ENCODE measurements around the gene GPBP1. TPM values are rescaled to one million over a fixed set of nuclear protein-coding genes. Genes with fewer than 3 reads are reported as not detected.
A peak's percentile ranks its signal among the peaks of the same experiment; 100 is the strongest.

The GPBP1 gene
- total RNA-seq, 1 experiment from 2014 or later, result 112 TPM

DNA sequence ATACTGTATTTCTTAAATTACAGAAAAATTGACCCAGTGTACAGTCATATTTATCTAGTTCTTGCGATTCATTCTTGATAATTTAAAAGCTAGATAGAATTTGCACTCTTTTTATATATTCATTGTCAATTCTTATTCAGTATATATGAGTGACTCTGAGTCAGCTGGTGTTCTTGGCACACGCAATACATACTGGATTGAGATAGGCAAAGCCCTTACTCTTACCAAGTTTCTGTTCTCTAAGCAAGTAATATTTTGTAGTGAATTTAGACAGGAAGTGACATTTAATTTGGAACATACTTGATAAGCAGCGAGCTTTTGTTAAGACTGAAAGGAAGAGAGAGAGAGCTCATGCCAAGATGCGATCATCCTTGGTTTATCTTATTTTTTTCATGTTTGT, 57.7 kb downstream of the GPBP1 start:
- H2BK15ac ChIP-seq (ENCODE audit: low read depth, low read length), result no peak overlapping the region
- Mint-ChIP-seq H3K9me3 (peaks cover 5% of the 10 kb centered on the region in 2 experiments; a peak in 3 of 5 replicates), H3K4me3 (no peak overlapping the region), H3K27ac (peak overlapping the region in 2 of 3 experiments; percentile 37 to 72; a peak in 3 of 7 replicates), H3K4me1 (peaks cover 12 to 15% of the 10 kb centered on the region in 2 experiments), H3K36me3 (ENCODE audit: insufficient read depth in 1 of 3, low read depth in 3 of 3) (peaks cover 42 to 62% (median 54%) of the 10 kb centered on the region in 3 experiments), H3K27me3 (ENCODE audit: low read depth) (no peaks in the 10 kb centered on the region)
- no peak overlapping the region for H3K14ac ChIP-seq (ENCODE audit: insufficient read depth, low read length)
- H3K9ac ChIP-seq (ENCODE audit: extremely low read depth, insufficient read length, low read length), result no peak overlapping the region
- no peak overlapping the region for H3K27ac ChIP-seq (ENCODE audit: insufficient read length, low read depth, low read length)
- no peak overlapping the region for H3K4me2 ChIP-seq (ENCODE audit: insufficient read depth, insufficient read length, low read length)
- no peak for TF ChIP-seq CTCF (conservative IDR thresholded peaks at IDR 0.05)
- no peak overlapping the region for H2BK5ac ChIP-seq (ENCODE audit: insufficient read length, low read length)
- no peak overlapping the region for H4K91ac ChIP-seq (ENCODE audit: insufficient read length, low read depth, low read length)
- peaks cover 3% of the 10 kb centered on the region; the same call in 1 of the 2 replicates for H3K79me2 ChIP-seq (ENCODE audit: insufficient read depth, low read length)
- H3K23me2 ChIP-seq (ENCODE audit: insufficient read length, low read depth, low read length, poor library complexity, severe bottlenecking), result no peaks in the 10 kb centered on the region
- no peaks in the 10 kb centered on the region for H3K27me3 ChIP-seq (ENCODE audit: insufficient read depth, low read length)
- H2AFZ ChIP-seq (ENCODE audit: low read length), result no peak overlapping the region
- no peak overlapping the region for H2AK5ac ChIP-seq (ENCODE audit: insufficient read length, low read length)
- no peak overlapping the region for H4K8ac ChIP-seq (replicated peaks; ENCODE audit: insufficient read length, low read depth, low read length)
- WGBS (ENCODE audit: extremely low coverage, insufficient read length, low lambda C conversion rate), result no CpG with 5 or more reads among the region's 4 CpGs
- H4K5ac ChIP-seq (ENCODE audit: insufficient read length, low read depth, low read length), result no peak overlapping the region
- H3K56ac ChIP-seq (ENCODE audit: insufficient read length, low read depth, low read length), result no peak overlapping the region
- no peak overlapping the region for H2BK120ac ChIP-seq (ENCODE audit: low read depth, low read length, poor library complexity, severe bottlenecking)
- no peak overlapping the region for H3K4ac ChIP-seq (ENCODE audit: low read depth, low read length)
- H3K23ac ChIP-seq (ENCODE audit: insufficient read length, low read depth, low read length), result no peak overlapping the region
- DNase-seq, result no peak
- peaks cover 8% of the 10 kb centered on the region for H3K79me1 ChIP-seq (ENCODE audit: insufficient read depth, low read depth, low read length, poor library complexity, severe bottlenecking)
- H3K9me3 ChIP-seq (ENCODE audit: control insufficient read depth, low read depth, low read length), result no peaks in the 10 kb centered on the region
- H3T11ph ChIP-seq (ENCODE audit: low read length), result no peak overlapping the region
- H2BK12ac ChIP-seq (ENCODE audit: insufficient read length, low read depth, low read length), result no peak overlapping the region
- H4K20me1 ChIP-seq (ENCODE audit: control insufficient read depth, insufficient read depth, insufficient read length), result no peaks in the 10 kb centered on the region
- no peaks in the 10 kb centered on the region for H3K4me1 ChIP-seq (ENCODE audit: insufficient read depth, low read length)
- H3K18ac ChIP-seq (ENCODE audit: insufficient read length, low read depth, low read length), result no peak overlapping the region
- no peak overlapping the region for H2BK20ac ChIP-seq (ENCODE audit: low read depth, low read length, poor library complexity, severe bottlenecking)
